ENCODE data around the gene TULP3. TPM values are rescaled to one million over a fixed set of nuclear protein-coding genes. Genes with fewer than 3 reads are reported as not detected.

The TULP3 gene
- total and polyA plus RNA-seq, 8 donors, result 4.1 to 9.0 (median 6.0) TPM

DNA sequence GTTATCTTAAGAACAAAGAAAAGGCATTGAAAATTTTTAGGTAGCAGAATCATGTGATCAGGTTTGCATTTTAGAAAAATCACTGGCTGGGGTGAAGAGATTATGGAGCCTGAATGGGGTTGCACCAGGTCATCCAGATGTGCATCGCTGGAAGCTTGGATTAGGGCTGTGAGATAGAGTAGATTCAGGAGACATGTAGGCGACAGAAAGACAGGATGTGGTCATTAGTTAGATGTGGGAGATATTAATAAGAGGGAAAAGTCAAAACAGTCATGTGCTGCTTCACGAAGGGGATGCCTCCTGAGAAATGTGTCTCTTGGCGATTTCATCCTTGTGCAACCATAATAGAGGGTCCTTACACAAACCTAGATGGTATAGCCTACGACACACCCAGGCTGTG is 93.6 kb downstream of the TULP3 start:
- TF ChIP-seq, protein P1, sequence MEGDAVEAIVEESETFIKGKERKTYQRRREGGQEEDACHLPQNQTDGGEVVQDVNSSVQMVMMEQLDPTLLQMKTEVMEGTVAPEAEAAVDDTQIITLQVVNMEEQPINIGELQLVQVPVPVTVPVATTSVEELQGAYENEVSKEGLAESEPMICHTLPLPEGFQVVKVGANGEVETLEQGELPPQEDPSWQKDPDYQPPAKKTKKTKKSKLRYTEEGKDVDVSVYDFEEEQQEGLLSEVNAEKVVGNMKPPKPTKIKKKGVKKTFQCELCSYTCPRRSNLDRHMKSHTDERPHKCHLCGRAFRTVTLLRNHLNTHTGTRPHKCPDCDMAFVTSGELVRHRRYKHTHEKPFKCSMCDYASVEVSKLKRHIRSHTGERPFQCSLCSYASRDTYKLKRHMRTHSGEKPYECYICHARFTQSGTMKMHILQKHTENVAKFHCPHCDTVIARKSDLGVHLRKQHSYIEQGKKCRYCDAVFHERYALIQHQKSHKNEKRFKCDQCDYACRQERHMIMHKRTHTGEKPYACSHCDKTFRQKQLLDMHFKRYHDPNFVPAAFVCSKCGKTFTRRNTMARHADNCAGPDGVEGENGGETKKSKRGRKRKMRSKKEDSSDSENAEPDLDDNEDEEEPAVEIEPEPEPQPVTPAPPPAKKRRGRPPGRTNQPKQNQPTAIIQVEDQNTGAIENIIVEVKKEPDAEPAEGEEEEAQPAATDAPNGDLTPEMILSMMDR (IDR thresholded peaks at IDR 0.05), result no peak
- H3K9me3 ChIP-seq, result no peaks in the 10 kb centered on the region
- intact Hi-C loops (cut with DNase I), result no loop called here
- FAIRE-seq, result no peak
- H3K27me3 ChIP-seq, result no peaks in the 10 kb centered on the region
- no peak overlapping the region for H3K4me3 ChIP-seq
- peaks cover 6 to 18% (median 14%) of the 10 kb centered on the region in 3 donors for H3K4me1 ChIP-seq
- H3K27ac ChIP-seq, result no peak overlapping the region
- DNase-seq, result no peak
- 91 to 95% methylated on average over 5 of the region's 5 CpGs for WGBS, 2 donors
- H3K36me3 ChIP-seq, result no peaks in the 10 kb centered on the region
- no peak for ATAC-seq

GRCh38 chr12:2984698-2985097 is 94.0 kb downstream of the TULP3 start:
- Histone ChIP-seq H3K27me3 (no peaks in the 10 kb centered on the region), H3K27ac (no peak overlapping the region), H3K36me3 (no peaks in the 10 kb centered on the region), H3K9me3 (no peaks in the 10 kb centered on the region), H3K4me3 (no peak overlapping the region), H3K4me1 (peaks cover 6 to 18% (median 14%) of the 10 kb centered on the region in 3 donors)
- intact Hi-C loops (cut with DNase I), result no loop called here
- no peak for DNase-seq
- FAIRE-seq, result no peak
- WGBS, 2 donors, result 97 to 100% methylated on average over 1 of the region's 1 CpG
- TF ChIP-seq, protein P1 (IDR thresholded peaks at IDR 0.05), result no peak
- ATAC-seq, result no peak

GRCh38 chr12:2986876-2987275 is 96.2 kb downstream of the TULP3 start:
- intact Hi-C loops (cut with DNase I), result no loop called here
- FAIRE-seq (no peak), DNase-seq (no peak), ATAC-seq (no peak)
- 76 to 81% methylated on average over 3 of the region's 3 CpGs for WGBS, 2 donors
- Histone ChIP-seq H3K4me3 (no peak overlapping the region), H3K4me1 (peaks cover 3 to 12% (median 9%) of the 10 kb centered on the region in 3 donors), H3K27ac (no peak overlapping the region), H3K36me3 (no peaks in the 10 kb centered on the region), H3K27me3 (no peaks in the 10 kb centered on the region), H3K9me3 (no peaks in the 10 kb centered on the region)
- TF ChIP-seq, protein P1 (IDR thresholded peaks at IDR 0.05), result no peak

- Histone ChIP-seq H3K27ac (no peak overlapping the region), H3K36me3 (no peaks in the 10 kb centered on the region), H3K27me3 (no peaks in the 10 kb centered on the region), H3K4me3 (no peak overlapping the region), H3K4me1 (no peaks in the 10 kb centered on the region), H3K9me3 (no peaks in the 10 kb centered on the region)
- DNase-seq (no peak), ATAC-seq (no peak), FAIRE-seq (no peak)
- TF ChIP-seq, protein P1 (IDR thresholded peaks at IDR 0.05), result no peak
- intact Hi-C loops (cut with DNase I), result no loop called here
- WGBS, 2 donors, result 96 to 99% methylated on average over 5 of the region's 5 CpGs
These were observed 97.8 kb downstream of the TULP3 start for GRCh38 chr12:2988494-2988893.

Other genes with a start within 250 kb of the TULP3 start
- gene FKBP4, start 95.9 kb upstream of the TULP3 start, total RNA-seq, result 10 to 100 TPM; 45.5 to 72.8 (median 51.0) TPM
- 10 to 100 TPM; 24.2 to 31.4 TPM for gene FKBP4, start 95.9 kb upstream of the TULP3 start, polyA plus RNA-seq
- 10 to 100 TPM; 17.0 to 30.1 (median 20.5) TPM for gene ITFG2, start 78.2 kb upstream of the TULP3 start, total RNA-seq
- gene ITFG2, start 78.2 kb upstream of the TULP3 start, polyA plus RNA-seq, result 10 to 100 TPM; 42.2 to 51.6 TPM
- under 1 TPM; 0.13 to 0.83 (median 0.33) TPM for gene NRIP2, start 55.9 kb upstream of the TULP3 start, total RNA-seq
- 1 to 10 TPM in 1 of 2 donors, under 1 TPM in 1; 0.68 to 1.2 TPM for gene NRIP2, start 55.9 kb upstream of the TULP3 start, polyA plus RNA-seq
- under 1 TPM in 1 of 6 donors, not detected in 5; 0.19 TPM for gene TEX52, start 33.9 kb upstream of the TULP3 start, total RNA-seq
- not detected for gene TEX52, start 33.9 kb upstream of the TULP3 start, polyA plus RNA-seq
- gene FOXM1, start 13.7 kb upstream of the TULP3 start, total RNA-seq, result 1 to 10 TPM in 1 of 6 donors, under 1 TPM in 4, not detected in 1; 0.12 to 1.5 (median 0.60) TPM
- gene FOXM1, start 13.7 kb upstream of the TULP3 start, polyA plus RNA-seq, result under 1 TPM; 0.19 to 0.65 TPM
- 10 to 100 TPM in 2 of 6 donors, 1 to 10 TPM in 4; 5.7 to 12.6 (median 8.0) TPM for gene RHNO1, start 13.7 kb upstream of the TULP3 start, total RNA-seq
- gene RHNO1, start 13.7 kb upstream of the TULP3 start, polyA plus RNA-seq, result 10 to 100 TPM in 1 of 2 donors, 1 to 10 TPM in 1; 6.9 to 11.3 TPM
- 10 to 100 TPM; 22.6 to 43.8 (median 31.0) TPM for gene TEAD4, start 68.5 kb downstream of the TULP3 start, total RNA-seq
- 10 to 100 TPM; 17.4 to 30.3 TPM for gene TEAD4, start 68.5 kb downstream of the TULP3 start, polyA plus RNA-seq
- 10 to 100 TPM in 3 of 6 donors, 1 to 10 TPM in 3; 7.8 to 19.5 (median 10.4) TPM for gene TSPAN9, start 186.5 kb downstream of the TULP3 start, total RNA-seq
- 10 to 100 TPM; 15.0 to 15.5 TPM for gene TSPAN9, start 186.5 kb downstream of the TULP3 start, polyA plus RNA-seq